Measurements from ENCODE around the gene AUTS2. TPM values are rescaled to one million over a fixed set of nuclear protein-coding genes. Genes with fewer than 3 reads are reported as not detected.

The AUTS2 gene
- polyA plus RNA-seq, 1 donor from 2014 or later, result 97.3 TPM

DNA sequence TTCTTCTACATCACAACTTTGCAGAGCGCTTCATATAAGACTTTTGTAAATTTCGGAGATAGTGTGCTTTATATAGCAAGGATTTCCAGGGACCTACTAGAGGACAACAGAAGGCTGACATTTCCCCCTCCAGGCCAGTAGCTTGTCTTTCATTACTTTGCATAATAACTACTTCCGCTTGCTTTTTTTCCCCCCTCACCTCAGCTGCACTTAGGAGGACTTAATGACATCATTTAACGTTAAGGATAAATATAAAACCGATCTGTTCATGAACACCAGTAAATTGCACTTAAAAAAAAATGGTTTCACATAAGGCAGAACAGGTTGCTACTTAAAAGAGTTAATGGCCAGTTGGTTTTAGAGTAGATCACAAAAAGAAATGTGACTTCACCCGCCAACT, 172.3 kb downstream of the AUTS2 start:
- peaks cover 26% of the 10 kb centered on the region for H3K79me2 ChIP-seq (replicated peaks; ENCODE audit: insufficient read depth, low read length)
- H3F3A ChIP-seq (ENCODE audit: insufficient read depth, low read length, poor library complexity, severe bottlenecking), result no peaks in the 10 kb centered on the region
- no peaks in the 10 kb centered on the region for H3K9me3 ChIP-seq (ENCODE audit: low read length)
- no peaks in the 10 kb centered on the region for H3K27me3 ChIP-seq (ENCODE audit: insufficient read depth, low read depth, low read length)
- H3K4me2 ChIP-seq (ENCODE audit: low read length), result no peak overlapping the region
- no peak overlapping the region for H3K4me3 ChIP-seq (ENCODE audit: low read length)
- no peaks in the 10 kb centered on the region for H3K36me3 ChIP-seq (ENCODE audit: insufficient read depth, low read length)
- TF ChIP-seq SMC3 (conservative IDR thresholded peaks at IDR 0.05; ENCODE audit: poor library complexity) (no peak), MXI1 (conservative IDR thresholded peaks at IDR 0.05; ENCODE audit: poor library complexity, severe bottlenecking) (no peak)
- no peaks in the 10 kb centered on the region for H3K9me2 ChIP-seq (ENCODE audit: insufficient read depth, low read length)
- no peak overlapping the region for H3K9ac ChIP-seq (ENCODE audit: low read length)
- H3K27ac ChIP-seq (ENCODE audit: low read length), result no peak overlapping the region
- H4K20me1 ChIP-seq (ENCODE audit: insufficient read depth), result peaks cover 5% of the 10 kb centered on the region
- H2AFZ ChIP-seq (ENCODE audit: low read depth, low read length), result no peak overlapping the region

DNA sequence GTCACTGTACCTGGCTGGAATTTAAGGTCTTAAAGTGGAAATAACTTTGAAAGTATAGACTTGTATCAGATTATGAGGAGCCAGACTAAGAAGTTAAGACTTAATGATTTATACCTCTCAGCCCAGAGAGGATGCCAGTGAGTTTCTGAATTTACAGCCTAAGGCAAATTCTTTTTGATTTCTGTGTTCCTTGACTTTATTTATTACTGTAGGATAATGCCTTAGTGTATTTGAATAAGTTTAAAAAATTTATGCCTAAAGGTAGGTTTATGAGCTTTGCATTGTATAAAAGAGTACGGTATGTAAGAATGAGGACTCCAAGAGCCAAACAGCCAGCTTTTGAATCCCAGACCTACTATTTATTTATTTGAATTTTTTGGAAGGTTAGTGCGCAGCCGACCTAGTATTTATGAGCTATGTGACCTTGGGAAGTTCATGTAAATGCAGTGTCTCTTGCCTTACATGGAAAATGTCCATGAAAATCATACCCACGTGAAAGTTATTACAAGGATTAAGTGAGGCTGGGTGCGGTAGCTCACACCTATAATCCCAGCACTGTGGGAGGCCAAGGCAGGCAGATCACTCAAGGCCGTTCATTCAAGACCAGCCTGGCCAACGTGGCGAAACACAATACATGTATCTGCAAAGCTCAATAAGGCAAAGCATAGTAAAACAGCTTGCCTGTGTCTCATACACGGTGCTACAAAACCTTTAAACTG, 174.6 kb downstream of the AUTS2 start:
- no peaks in the 10 kb centered on the region for H3K36me3 ChIP-seq (ENCODE audit: insufficient read depth, low read length)
- H3K27ac ChIP-seq (ENCODE audit: low read length), result no peak overlapping the region
- H2AFZ ChIP-seq (ENCODE audit: low read depth, low read length), result no peak overlapping the region
- H3K4me3 ChIP-seq (ENCODE audit: low read length), result no peak overlapping the region
- no peak overlapping the region for H3K9ac ChIP-seq (ENCODE audit: low read length)
- TF ChIP-seq, protein P1, sequence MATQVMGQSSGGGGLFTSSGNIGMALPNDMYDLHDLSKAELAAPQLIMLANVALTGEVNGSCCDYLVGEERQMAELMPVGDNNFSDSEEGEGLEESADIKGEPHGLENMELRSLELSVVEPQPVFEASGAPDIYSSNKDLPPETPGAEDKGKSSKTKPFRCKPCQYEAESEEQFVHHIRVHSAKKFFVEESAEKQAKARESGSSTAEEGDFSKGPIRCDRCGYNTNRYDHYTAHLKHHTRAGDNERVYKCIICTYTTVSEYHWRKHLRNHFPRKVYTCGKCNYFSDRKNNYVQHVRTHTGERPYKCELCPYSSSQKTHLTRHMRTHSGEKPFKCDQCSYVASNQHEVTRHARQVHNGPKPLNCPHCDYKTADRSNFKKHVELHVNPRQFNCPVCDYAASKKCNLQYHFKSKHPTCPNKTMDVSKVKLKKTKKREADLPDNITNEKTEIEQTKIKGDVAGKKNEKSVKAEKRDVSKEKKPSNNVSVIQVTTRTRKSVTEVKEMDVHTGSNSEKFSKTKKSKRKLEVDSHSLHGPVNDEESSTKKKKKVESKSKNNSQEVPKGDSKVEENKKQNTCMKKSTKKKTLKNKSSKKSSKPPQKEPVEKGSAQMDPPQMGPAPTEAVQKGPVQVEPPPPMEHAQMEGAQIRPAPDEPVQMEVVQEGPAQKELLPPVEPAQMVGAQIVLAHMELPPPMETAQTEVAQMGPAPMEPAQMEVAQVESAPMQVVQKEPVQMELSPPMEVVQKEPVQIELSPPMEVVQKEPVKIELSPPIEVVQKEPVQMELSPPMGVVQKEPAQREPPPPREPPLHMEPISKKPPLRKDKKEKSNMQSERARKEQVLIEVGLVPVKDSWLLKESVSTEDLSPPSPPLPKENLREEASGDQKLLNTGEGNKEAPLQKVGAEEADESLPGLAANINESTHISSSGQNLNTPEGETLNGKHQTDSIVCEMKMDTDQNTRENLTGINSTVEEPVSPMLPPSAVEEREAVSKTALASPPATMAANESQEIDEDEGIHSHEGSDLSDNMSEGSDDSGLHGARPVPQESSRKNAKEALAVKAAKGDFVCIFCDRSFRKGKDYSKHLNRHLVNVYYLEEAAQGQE (IDR thresholded peaks at IDR 0.05; ENCODE audit: borderline replicate concordance), result no peak
- TF ChIP-seq RAD21 (conservative IDR thresholded peaks at IDR 0.05) (no peak), SMC3 (conservative IDR thresholded peaks at IDR 0.05; ENCODE audit: poor library complexity) (no peak), EP300 (conservative IDR thresholded peaks at IDR 0.05; ENCODE audit: poor library complexity, severe bottlenecking) (no peak)
- H3K9me3 ChIP-seq (ENCODE audit: low read length), result no peaks in the 10 kb centered on the region
- no peaks in the 10 kb centered on the region for H3F3A ChIP-seq (ENCODE audit: insufficient read depth, low read length, poor library complexity, severe bottlenecking)
- no peaks in the 10 kb centered on the region for H3K9me2 ChIP-seq (ENCODE audit: insufficient read depth, low read length)
- peaks cover 5% of the 10 kb centered on the region for H4K20me1 ChIP-seq (ENCODE audit: insufficient read depth)
- H3K79me2 ChIP-seq (replicated peaks; ENCODE audit: insufficient read depth, low read length), result peaks cover 41% of the 10 kb centered on the region
- no peak overlapping the region for H3K4me2 ChIP-seq (ENCODE audit: low read length)
- H3K27me3 ChIP-seq (ENCODE audit: insufficient read depth, low read depth, low read length), result no peaks in the 10 kb centered on the region

DNA sequence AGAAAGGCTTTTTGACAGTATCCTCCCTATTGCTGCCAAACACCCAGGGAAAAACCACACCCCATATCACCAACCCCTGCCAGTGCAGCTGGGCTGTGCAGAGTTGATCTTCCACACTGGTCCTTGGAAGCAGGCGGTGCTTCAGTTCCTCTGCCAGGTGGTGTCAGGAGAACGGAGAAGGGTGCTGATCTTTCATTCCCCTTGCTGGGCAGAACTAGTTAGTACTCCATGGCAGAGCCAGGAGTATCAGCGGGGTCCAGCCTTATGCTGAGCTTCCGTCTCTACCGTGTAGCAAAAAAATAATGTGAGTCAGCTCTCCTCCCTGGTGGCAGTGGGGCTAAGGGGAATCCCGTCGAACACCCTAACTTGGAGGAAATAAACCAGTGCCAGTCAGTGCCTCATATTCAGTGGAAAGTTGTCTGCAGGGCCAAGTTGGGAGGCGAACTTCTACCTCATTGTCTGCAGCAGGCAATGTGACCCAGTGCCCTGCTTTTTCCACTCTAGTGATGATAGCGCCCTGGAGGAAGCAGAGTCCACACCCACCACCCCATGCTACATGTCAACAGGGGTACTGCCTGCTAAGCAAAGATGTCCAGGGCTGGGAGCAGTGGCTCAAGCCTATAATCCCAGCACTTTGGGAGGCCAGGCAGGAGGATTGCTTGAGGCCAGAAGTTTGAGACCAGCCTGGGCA, 175.4 kb downstream of the AUTS2 start:
- Histone ChIP-seq H3K27ac (ENCODE audit: low read length) (no peak overlapping the region), H3K4me2 (ENCODE audit: low read length) (no peak overlapping the region), H2AFZ (ENCODE audit: low read depth, low read length) (no peak overlapping the region), H3K4me3 (ENCODE audit: low read length) (no peak overlapping the region), H3K36me3 (ENCODE audit: insufficient read depth, low read length) (no peaks in the 10 kb centered on the region), H4K20me1 (ENCODE audit: insufficient read depth) (peaks cover 5% of the 10 kb centered on the region), H3K9me3 (ENCODE audit: low read length) (no peaks in the 10 kb centered on the region), H3K27me3 (ENCODE audit: insufficient read depth, low read depth, low read length) (no peaks in the 10 kb centered on the region), H3K9ac (ENCODE audit: low read length) (no peak overlapping the region), H3K9me2 (ENCODE audit: insufficient read depth, low read length) (no peaks in the 10 kb centered on the region), H3F3A (ENCODE audit: insufficient read depth, low read length, poor library complexity, severe bottlenecking) (no peaks in the 10 kb centered on the region), H3K79me2 (replicated peaks; ENCODE audit: insufficient read depth, low read length) (peaks cover 44% of the 10 kb centered on the region)
- TF ChIP-seq, protein P1 (IDR thresholded peaks at IDR 0.05; ENCODE audit: borderline replicate concordance), result no peak
- no peak for TF ChIP-seq POLR2AphosphoS5 (IDR thresholded peaks at IDR 0.05)
